Sigmoid colon (tissue), 7 donors: ENCODE data around the gene DTD1. TPM values are rescaled to one million over a fixed set of nuclear protein-coding genes. Genes with fewer than 3 reads are reported as not detected.

ENCODE experiments used
- DNase-seq: peaks from one replicate; pipeline ENCODE4 v3.0.0-alpha.2; 2019
- H3K27ac ChIP-seq, 4 donors: fragments of 200-600 bp; sonication (generic); one replicate each; pipeline ENCODE4 v1.5.1; 2016 to 2019; ENCODE audit warnings: mild to moderate bottlenecking in 1 of 4
- H3K27me3 ChIP-seq, 3 donors: fragments of 200-600 bp; sonication (generic); one replicate each; pipeline ENCODE4 v1.5.1; 2019; ENCODE audit warnings: mild to moderate bottlenecking in 1 of 3
- H3K36me3 ChIP-seq, 4 donors: fragments of 200-600 bp; sonication (generic); one replicate each; pipeline ENCODE4 v1.5.1; 2016 to 2019
- H3K4me1 ChIP-seq, 4 donors: fragments of 200-600 bp; sonication (generic); one replicate each; pipeline ENCODE4 v1.5.1; 2017 to 2019
- H3K4me3 ChIP-seq, 4 donors: fragments of 200-600 bp; sonication (generic); one replicate each; pipeline ENCODE4 v1.5.1; 2017 to 2019; ENCODE audit warnings: mild to moderate bottlenecking in 2 of 4, moderate library complexity in 1 of 4
- H3K9me3 ChIP-seq, 4 donors: fragments of 200-600 bp in 3 of 4; sonication (generic) in 3 of 4; one replicate each; pipeline versions ENCODE4 v1.5.1 to v1.6.1; 2013 to 2019
- CTCF ChIP-seq, 4 experiments: fragments of 450-650 bp in 3 of 4; fragments of 200-600 bp in 1 of 4; IDR thresholded peaks; one replicate each; pipeline ENCODE4 v1.5.1; 2016 to 2019; ENCODE audit warnings: antibody characterized with exemption in 4 of 4, mild to moderate bottlenecking in 3 of 4, moderate library complexity in 2 of 4
- EP300 ChIP-seq, 4 donors: sonication (generic); formaldehyde crosslinking; IDR thresholded peaks; one replicate each; pipeline ENCODE4 v1.6.1; 2017; ENCODE audit warnings: antibody characterized with exemption in 4 of 4
- POLR2A ChIP-seq, 2 donors: fragments of 450-650 bp; IDR thresholded peaks; one replicate each; pipeline ENCODE4 v1.6.1; 2016; ENCODE audit warnings: antibody characterized with exemption in 2 of 2, mild to moderate bottlenecking in 2 of 2, moderate library complexity in 2 of 2
- POLR2AphosphoS5 ChIP-seq, 4 donors: sonication (generic); formaldehyde crosslinking; IDR thresholded peaks; one replicate each; pipeline ENCODE4 v1.6.1; 2017; ENCODE audit warnings: antibody characterized with exemption in 4 of 4
- WGBS, 2 donors: extraction: QIAGEN DNeasy Blood & Tissue Kit; methylation state at CpG; one replicate each; pipeline ENCODE4 v1.1.7; 2013; 5-methylcytosine and 5-hydroxymethylcytosine counted together
- intact Hi-C: fragments of 100-400 bp; cut with DNase I; formaldehyde crosslinking; loops from one replicate; pipeline ENCODE4 v1.15.1; 2023
- polyA plus RNA-seq, 3 donors: library from polyadenylated mRNA; stranded (reverse); fragments of 200-250 nt; gene quantifications; one replicate each; pipeline ENCODE4 v1.2.3, GENCODE V29; 2013
- total RNA-seq, 4 donors: library from RNA; depleted of rRNA; stranded (reverse); fragments of >200 nt; gene quantifications; one replicate each; pipeline ENCODE4 v1.1.0, GENCODE V29; 2016
- donor health status: healthy with polysubstance abuse.
- donor health status: Bipolar disorder and iron deficiency.
- donor health status: healthy.

The DTD1 gene
- total and polyA plus RNA-seq, 7 donors, result 11.6 to 22.9 (median 18.9) TPM

GRCh38 chr20:18571009-18571408 lies 16.8 kb upstream of the DTD1 start:
- Histone ChIP-seq H3K27me3 (no peaks in the 10 kb centered on the region), H3K4me1 (peaks cover 0 to 14% (median 12%) of the 10 kb centered on the region in 4 donors), H3K36me3 (peaks cover 0 to 32% (median 6%) of the 10 kb centered on the region in 4 donors), H3K27ac (no peak overlapping the region), H3K9me3 (no peaks in the 10 kb centered on the region), H3K4me3 (no peak overlapping the region)
- DNase-seq, result no peak
- 96 to 99% methylated on average over 2 of the region's 2 CpGs for WGBS, 2 donors
- intact Hi-C loops, result no loop called here
- TF ChIP-seq CTCF (IDR thresholded peaks at IDR 0.05) (no peak), POLR2AphosphoS5 (IDR thresholded peaks at IDR 0.05) (no peak), POLR2A (IDR thresholded peaks at IDR 0.05) (no peak), EP300 (IDR thresholded peaks at IDR 0.05) (no peak)

GRCh38 chr20:18571578-18571977 lies 16.3 kb upstream of the DTD1 start:
- H3K36me3 ChIP-seq, result peaks cover 0 to 32% (median 6%) of the 10 kb centered on the region in 4 donors
- intact Hi-C loops, result no loop called here
- no peak for DNase-seq
- no peak overlapping the region for H3K4me3 ChIP-seq
- peaks cover 0 to 11% (median 9%) of the 10 kb centered on the region in 4 donors for H3K4me1 ChIP-seq
- H3K27ac ChIP-seq, result no peak overlapping the region
- H3K27me3 ChIP-seq, result no peaks in the 10 kb centered on the region
- no peaks in the 10 kb centered on the region for H3K9me3 ChIP-seq
- TF ChIP-seq POLR2AphosphoS5 (IDR thresholded peaks at IDR 0.05) (no peak), POLR2A (IDR thresholded peaks at IDR 0.05) (no peak), CTCF (IDR thresholded peaks at IDR 0.05) (no peak), EP300 (IDR thresholded peaks at IDR 0.05) (no peak)
- 87 to 95% methylated on average over 2 of the region's 2 CpGs for WGBS, 2 donors

- H3K4me3 ChIP-seq, result no peak overlapping the region
- H3K4me1 ChIP-seq, result no peaks in the 10 kb centered on the region
- no peaks in the 10 kb centered on the region for H3K27me3 ChIP-seq
- no peak overlapping the region for H3K27ac ChIP-seq
- WGBS, 2 donors, result 77 to 87% methylated on average over 6 of the region's 6 CpGs
- no peaks in the 10 kb centered on the region for H3K36me3 ChIP-seq
- no peak for DNase-seq
- no peaks in the 10 kb centered on the region for H3K9me3 ChIP-seq
- intact Hi-C loops, result no loop called here
- TF ChIP-seq EP300 (IDR thresholded peaks at IDR 0.05) (no peak), CTCF (IDR thresholded peaks at IDR 0.05) (no peak), POLR2AphosphoS5 (IDR thresholded peaks at IDR 0.05) (no peak), POLR2A (IDR thresholded peaks at IDR 0.05) (no peak)
Measured at GRCh38 chr20:18577942-18578341, 9.9 kb upstream of the DTD1 start.

- Histone ChIP-seq H3K36me3 (no peaks in the 10 kb centered on the region), H3K27ac (no peak overlapping the region), H3K27me3 (no peaks in the 10 kb centered on the region), H3K4me1 (no peaks in the 10 kb centered on the region), H3K4me3 (no peak overlapping the region), H3K9me3 (no peaks in the 10 kb centered on the region)
- intact Hi-C loops, result no loop called here
- TF ChIP-seq EP300 (IDR thresholded peaks at IDR 0.05), result no peak
- no peak for TF ChIP-seq POLR2AphosphoS5 (IDR thresholded peaks at IDR 0.05)
- TF ChIP-seq CTCF (IDR thresholded peaks at IDR 0.05), result no peak
- TF ChIP-seq POLR2A (IDR thresholded peaks at IDR 0.05), result no peak
- DNase-seq, result no peak
- WGBS, 2 donors, result 60 to 65% methylated on average over 6 of the region's 6 CpGs
Measured at GRCh38 chr20:18578581-18578980, 9.3 kb upstream of the DTD1 start.

GRCh38 chr20:18580012-18580411 lies 7.8 kb upstream of the DTD1 start:
- DNase-seq, result no peak
- intact Hi-C loops, result loop anchor here (10.0 kb wide), 1 partner anchor 215 kb away; no protein-coding TSS in a partner anchor
- Histone ChIP-seq H3K9me3 (no peaks in the 10 kb centered on the region), H3K4me3 (no peak overlapping the region), H3K27ac (no peak overlapping the region), H3K27me3 (no peaks in the 10 kb centered on the region), H3K36me3 (no peaks in the 10 kb centered on the region), H3K4me1 (no peaks in the 10 kb centered on the region)
- TF ChIP-seq POLR2AphosphoS5 (IDR thresholded peaks at IDR 0.05) (no peak), POLR2A (IDR thresholded peaks at IDR 0.05) (no peak), EP300 (IDR thresholded peaks at IDR 0.05) (no peak), CTCF (IDR thresholded peaks at IDR 0.05) (no peak)
- 95% methylated on average over 4 of the region's 4 CpGs for WGBS, 2 donors
